HepG2 (cell line): Measurements from ENCODE around the gene NSMCE1. TPM values are rescaled to one million over a fixed set of nuclear protein-coding genes. Genes with fewer than 3 reads are reported as not detected.

Experiments
- CTCF ChIP-seq: sonication (generic); formaldehyde crosslinking; IDR thresholded peaks from 2 replicates; pipeline ENCODE4 v1.5.0; 2020; ENCODE audit warnings: mild to moderate bottlenecking, missing genetic modification reagents, moderate library complexity
- GATA4 ChIP-seq: sonication (generic); IDR thresholded peaks from 2 replicates; pipeline ENCODE4 v1.6.1; 2016; ENCODE audit warnings: antibody characterized with exemption, low read depth, borderline replicate concordance
- GMEB2 ChIP-seq: IDR thresholded peaks from 2 replicates; pipeline ENCODE4 v1.6.1; 2016; ENCODE audit warnings: missing biosample characterization, missing genetic modification reagents, low read depth
- GTF3A ChIP-seq: sonication (generic); formaldehyde crosslinking; conservative IDR thresholded peaks from 2 replicates; pipeline ENCODE4 v1.4.0; 2020; ENCODE audit warnings: mild to moderate bottlenecking, missing genetic modification reagents
- HBP1 ChIP-seq: IDR thresholded peaks from 2 replicates; pipeline ENCODE4 v1.6.1; 2016; ENCODE audit warnings: low read depth, control low read depth
- HDAC2 ChIP-seq: sonication (generic); formaldehyde crosslinking; IDR thresholded peaks from 2 replicates; pipeline ENCODE4 v1.4.0; 2020; ENCODE audit warnings: missing genetic modification reagents
- KLF12 ChIP-seq: sonication (generic); formaldehyde crosslinking; IDR thresholded peaks from 2 replicates; pipeline ENCODE4 v1.4.0; 2020; ENCODE audit warnings: missing genetic modification reagents, borderline replicate concordance
- NRL ChIP-seq: sonication (generic); formaldehyde crosslinking; IDR thresholded peaks from 2 replicates; pipeline ENCODE4 v1.5.0; 2020; ENCODE audit warnings: missing genetic modification reagents, mild to moderate bottlenecking, moderate library complexity, borderline replicate concordance
- SALL1 ChIP-seq: sonication (generic); formaldehyde crosslinking; IDR thresholded peaks from 2 replicates; pipeline ENCODE4 v1.8.0; 2022; ENCODE audit warnings: mild to moderate bottlenecking, missing genetic modification reagents
- TIGD3 ChIP-seq: sonication (generic); formaldehyde crosslinking; IDR thresholded peaks from 2 replicates; pipeline ENCODE4 v1.5.1; 2020; ENCODE audit warnings: mild to moderate bottlenecking, missing genetic modification reagents, borderline replicate concordance
- ZBTB37 ChIP-seq: sonication (generic); formaldehyde crosslinking; IDR thresholded peaks from 2 replicates; pipeline ENCODE4 v1.4.0; 2020; ENCODE audit warnings: mild to moderate bottlenecking, missing genetic modification reagents
- ZGPAT ChIP-seq: IDR thresholded peaks from 2 replicates; pipeline ENCODE4 v1.6.1; 2016; ENCODE audit warnings: mild to moderate bottlenecking
- ZNF572 ChIP-seq: sonication (generic); formaldehyde crosslinking; IDR thresholded peaks from 2 replicates; pipeline ENCODE4 v1.5.1; 2020; ENCODE audit warnings: mild to moderate bottlenecking, missing genetic modification reagents
- ZNF589 ChIP-seq: sonication (generic); formaldehyde crosslinking; conservative IDR thresholded peaks from 2 replicates; pipeline ENCODE4 v1.8.0; 2022; ENCODE audit warnings: mild to moderate bottlenecking, moderate library complexity, missing genetic modification reagents
- ZNF607 ChIP-seq: sonication (generic); formaldehyde crosslinking; IDR thresholded peaks from 2 replicates; pipeline ENCODE4 v1.5.1; 2020; ENCODE audit warnings: missing genetic modification reagents, mild to moderate bottlenecking, borderline replicate concordance
- ZNF788 ChIP-seq: sonication (generic); formaldehyde crosslinking; IDR thresholded peaks from 2 replicates; pipeline ENCODE4 v1.5.0; 2020; ENCODE audit warnings: mild to moderate bottlenecking, missing genetic modification reagents, borderline replicate concordance
- ZNF850 ChIP-seq: sonication (generic); formaldehyde crosslinking; conservative IDR thresholded peaks from 2 replicates; pipeline ENCODE4 v1.9.0; 2021; ENCODE audit warnings: mild to moderate bottlenecking, missing genetic modification reagents
- ZSCAN12 ChIP-seq: sonication (generic); formaldehyde crosslinking; IDR thresholded peaks from 2 replicates; pipeline ENCODE4 v1.9.0; 2021; ENCODE audit warnings: mild to moderate bottlenecking, missing genetic modification reagents
- polyA plus RNA-seq, 8 experiments: library from polyadenylated mRNA; depleted of rRNA in 3 of 8; stranded (reverse) in 7 of 8; unstranded in 1 of 8; fragments of >200 nt; fragmentation: Illumina TruSeq in 4 of 8; extraction: Trizol in 4 of 8; gene quantifications; 2 replicates each; pipeline versions ENCODE4 v1.2.1 to v1.2.3, GENCODE V29; 2011 to 2016; ENCODE audit warnings: low read depth in 4 of 8, missing spikeins in 1 of 8, mixed read lengths in 1 of 8; ENCODE audit not compliant: insufficient read depth in 1 of 8
- total RNA-seq, 5 experiments: library from RNA; depleted of rRNA; stranded (reverse); fragments of >200 nt; fragmentation: Illumina TruSeq; extraction: Trizol; gene quantifications; 2 replicates each; pipeline ENCODE4 v1.2.3, GENCODE V29; 2016; ENCODE audit warnings: low read depth in 1 of 5

The NSMCE1 gene
- total and polyA plus RNA-seq, 2 of the 13 experiments (the other 11 are each of a cell fraction or from before 2014, with no cell fraction given), result 42.7 to 52.9 TPM

- TF ChIP-seq CTCF (no peak), ZBTB37 (CRISPR knock-in tag) (no peak), ZNF607 (CRISPR knock-in tag) (0 out of 2 replicates have a peak, but pooled peaks have one; percentile 22), GATA4 (no peak), GTF3A (CRISPR knock-in tag) (no peak), ZNF788 (no peak), NRL (CRISPR knock-in tag) (no peak), ZNF850 (CRISPR knock-in tag) (no peak), GMEB2 (CRISPR knock-in tag) (no peak), ZNF589 (CRISPR knock-in tag) (no peak), HBP1 (no peak), SALL1 (CRISPR knock-in tag) (peak; percentile 32; the same call in 1 of the 2 replicates), ZSCAN12 (CRISPR knock-in tag) (no peak), ZGPAT (peak; percentile 47; the same call in 1 of the 2 replicates), TIGD3 (CRISPR knock-in tag) (no peak), HDAC2 (CRISPR knock-in tag) (peak; percentile 38; the same call in 1 of the 2 replicates), KLF12 (CRISPR knock-in tag) (no peak), ZNF572 (CRISPR knock-in tag) (peak; percentile 87; the same call in 1 of the 2 replicates)
Measured at GRCh38 chr16:27284865-27285675, 16.5 kb upstream of the NSMCE1 start (continued).
